GM12874 (cell line): ENCODE results near the gene SPRED2.
A peak's percentile ranks its signal among the peaks of the same experiment; 100 is the strongest.

Source experiments
- CTCF ChIP-seq: IDR thresholded peaks from 2 replicates; pipeline ENCODE4 v1.5.1; 2011; ENCODE audit warnings: low read depth, mild to moderate bottlenecking, control low read depth, low read length, moderate library complexity; ENCODE audit not compliant: insufficient read depth

The SPRED2 gene

DNA sequence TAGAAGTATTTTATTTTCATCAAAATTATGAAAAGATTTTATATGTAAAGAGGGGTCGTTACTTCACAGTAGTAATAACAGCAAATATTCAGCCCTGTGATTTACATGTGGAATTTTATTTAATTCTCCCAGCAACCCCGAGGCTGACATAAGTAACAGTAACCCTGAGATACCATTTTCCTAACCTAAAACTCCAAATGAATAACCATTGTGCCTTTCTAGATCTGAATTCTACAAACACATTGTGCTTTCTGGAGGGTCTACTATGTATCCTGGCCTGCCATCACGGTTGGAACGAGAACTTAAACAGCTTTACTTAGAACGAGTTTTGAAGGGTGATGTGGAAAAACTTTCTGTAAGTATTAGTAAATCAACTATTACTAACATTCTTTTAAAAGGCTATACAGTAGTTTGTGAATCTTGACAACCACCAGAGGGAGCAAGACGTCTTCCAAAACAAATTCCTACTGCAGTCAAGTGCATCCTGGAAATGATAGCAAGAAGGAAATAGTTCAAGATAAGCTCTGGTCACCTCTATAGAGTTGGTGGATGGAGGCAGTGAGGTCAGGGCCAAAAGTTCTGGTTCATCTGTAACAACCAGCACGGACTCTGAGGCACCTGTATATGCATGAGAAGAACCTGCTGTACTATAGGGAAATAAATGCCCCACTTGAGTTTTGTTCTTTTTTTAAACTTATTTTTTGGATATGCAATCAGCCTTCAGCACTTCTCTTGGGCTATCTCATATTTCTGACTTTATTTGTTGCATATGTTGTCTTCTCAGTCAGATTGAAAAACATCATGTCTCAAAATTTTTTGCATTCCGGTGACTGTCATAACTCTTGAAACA lies 167.4 kb downstream of the SPRED2 start:
- peak; percentile 42; the same call in 1 of the 2 replicates for TF ChIP-seq CTCF

DNA sequence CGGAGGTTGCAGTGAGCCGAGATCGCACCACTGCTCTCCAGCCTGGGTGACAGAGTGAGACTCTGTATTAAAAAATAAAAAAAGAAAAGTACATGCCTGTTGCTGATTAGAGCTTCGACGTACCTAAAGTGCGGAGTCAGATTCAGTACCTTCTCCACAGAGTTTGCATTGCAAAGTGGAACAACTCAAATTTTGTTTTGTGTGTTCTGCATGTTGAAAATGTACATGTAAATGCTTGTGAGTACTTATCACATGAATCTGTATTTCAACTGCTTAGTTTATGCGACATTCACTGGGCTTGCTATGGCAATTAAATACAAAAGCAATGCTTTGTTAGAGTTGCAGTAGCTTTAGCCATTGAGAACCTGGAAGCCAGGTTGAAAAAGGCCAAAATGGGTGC lies 168.4 kb downstream of the SPRED2 start:
- TF ChIP-seq CTCF, result no peak

DNA sequence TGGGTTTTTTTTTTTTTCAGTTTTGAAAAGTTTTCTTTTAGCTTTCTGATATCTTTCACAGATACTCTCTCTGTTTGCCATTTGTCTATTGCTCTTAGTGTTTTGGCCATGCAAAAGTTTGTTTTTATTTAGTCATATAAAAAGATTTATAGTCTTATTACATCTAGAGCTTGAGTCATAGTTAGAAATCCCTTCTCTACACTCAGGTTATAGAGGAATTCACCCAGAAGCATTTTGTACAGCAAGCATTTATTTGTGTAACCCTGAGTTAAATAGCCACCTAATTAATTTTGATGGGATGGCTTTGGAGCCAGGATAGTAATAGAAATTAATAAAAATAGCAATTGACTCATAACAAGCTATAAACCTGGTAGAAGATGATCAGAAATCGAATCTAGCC lies 169.1 kb downstream of the SPRED2 start:
- no peak for TF ChIP-seq CTCF

DNA sequence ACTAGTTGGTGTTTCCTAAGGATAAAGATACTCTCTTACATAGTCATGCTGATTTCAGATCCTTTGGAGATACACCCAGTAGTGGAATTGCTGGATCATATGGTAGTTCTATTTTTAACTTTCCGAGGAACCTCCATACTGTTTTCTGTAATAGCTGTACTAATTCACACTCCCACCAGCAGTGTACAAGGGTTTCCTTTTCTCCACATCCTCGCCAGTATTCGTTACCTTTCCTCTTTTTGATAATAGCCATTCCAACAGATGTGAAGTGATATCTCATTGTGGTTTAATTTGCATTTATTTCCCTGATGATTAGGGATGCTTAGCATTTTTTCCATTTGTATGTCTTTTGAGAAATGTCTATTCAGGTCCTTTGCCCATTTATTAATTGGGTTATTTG lies 170.7 kb downstream of the SPRED2 start:
- no peak for TF ChIP-seq CTCF
